Suppressor macrophage treated with lipopolysaccharide for 4 hours (primary cell): ENCODE results near the gene TWNK.

Experiments used
- DNase-seq: peaks from one replicate; pipeline ENCODE4 v3.0.0-alpha.2; 2020

TWNK gene

DNA sequence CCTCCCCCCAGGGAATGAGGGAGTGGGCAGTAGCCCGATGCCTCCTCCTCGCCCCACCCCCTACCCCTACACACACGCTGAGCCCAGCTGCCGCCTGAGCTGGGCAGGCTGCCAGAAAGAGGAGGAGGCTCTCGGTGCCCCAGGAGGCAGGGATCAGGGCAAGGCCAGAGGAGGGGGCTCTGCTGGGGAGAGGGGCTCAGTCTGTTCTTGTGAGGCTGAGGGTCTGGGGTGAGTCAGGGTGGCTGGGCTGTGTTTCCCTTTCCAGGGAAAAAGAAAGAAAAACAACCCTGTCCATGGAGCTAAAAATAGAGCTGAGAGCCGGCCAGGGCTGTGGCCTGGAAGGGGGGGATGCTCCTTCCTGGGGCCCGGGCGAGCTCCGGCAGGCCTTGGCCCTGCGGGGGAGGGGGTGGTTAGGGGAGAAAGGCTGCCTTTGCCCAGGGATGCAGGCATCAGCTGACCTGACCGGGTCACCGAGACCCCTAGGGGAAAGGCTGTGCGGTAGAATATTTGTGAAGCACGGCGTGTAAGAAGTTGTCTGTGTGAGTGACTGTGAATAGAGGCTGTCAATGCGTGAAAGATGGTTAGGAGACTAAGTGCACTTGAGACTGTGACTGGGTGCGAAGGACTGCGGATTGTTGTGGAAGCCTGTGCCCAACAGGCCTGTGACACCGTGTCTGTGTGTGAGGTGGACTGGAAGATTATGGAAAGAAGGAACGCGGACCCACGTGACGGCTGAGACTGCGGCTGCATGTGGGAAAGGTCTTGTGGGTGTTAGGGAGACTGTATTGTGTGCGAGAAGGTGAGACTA, 11.0 kb downstream of the TWNK start:
- DNase-seq, result peak; percentile 73

GRCh38 chr10:100998991-100999741, 11.8 kb downstream of the TWNK start:
- peak; percentile 84 for DNase-seq

GRCh38 chr10:100999742-101000126, 12.4 kb downstream of the TWNK start, which contains the start of gene LZTS2:
TSS of gene LZTS2 (plus strand) at chr10:100999808. CDS start at chr10:101002539, 2,731 bp downstream.
- DNase-seq, result no peak

DNA sequence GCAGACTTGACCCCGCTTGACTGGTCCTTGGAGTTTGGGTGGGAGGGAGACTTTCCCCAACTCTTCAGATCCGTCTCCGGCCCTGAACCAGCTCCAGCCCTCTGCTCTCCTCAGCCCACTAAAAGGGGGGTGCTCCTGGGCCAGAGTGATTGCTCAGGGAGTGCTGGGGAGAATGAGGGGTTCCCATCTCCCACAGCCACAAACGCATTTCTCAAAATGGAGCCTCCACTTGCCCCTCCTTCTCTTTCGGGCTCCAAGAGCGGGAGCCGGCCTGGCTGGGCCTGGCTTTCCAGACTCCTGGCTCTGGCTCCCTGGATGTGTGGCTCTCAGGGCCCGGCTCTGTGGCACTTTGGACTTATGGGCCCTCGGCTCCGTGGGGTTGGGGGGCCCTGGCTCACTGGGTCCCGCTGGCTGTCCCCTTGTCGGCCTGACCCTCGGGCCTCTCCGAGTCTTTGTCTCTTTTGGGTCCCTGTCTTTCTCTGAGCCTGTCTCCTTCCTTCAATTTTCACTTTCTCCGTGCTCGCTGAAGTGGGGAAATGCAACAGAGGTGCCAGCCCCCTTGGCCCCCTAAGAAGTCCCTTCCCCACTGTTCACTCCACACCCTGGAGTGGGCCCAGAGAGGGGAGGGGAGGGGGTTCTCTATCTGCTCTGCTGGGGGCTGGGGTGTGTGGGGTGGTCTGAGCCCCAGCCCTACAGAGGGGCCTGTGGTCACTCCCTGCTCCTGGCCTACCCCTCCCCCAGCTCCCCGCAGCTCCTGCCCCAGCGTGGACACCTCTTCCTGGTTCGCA, 13.0 kb downstream of the TWNK start:
- peak; percentile 23 for DNase-seq

DNA sequence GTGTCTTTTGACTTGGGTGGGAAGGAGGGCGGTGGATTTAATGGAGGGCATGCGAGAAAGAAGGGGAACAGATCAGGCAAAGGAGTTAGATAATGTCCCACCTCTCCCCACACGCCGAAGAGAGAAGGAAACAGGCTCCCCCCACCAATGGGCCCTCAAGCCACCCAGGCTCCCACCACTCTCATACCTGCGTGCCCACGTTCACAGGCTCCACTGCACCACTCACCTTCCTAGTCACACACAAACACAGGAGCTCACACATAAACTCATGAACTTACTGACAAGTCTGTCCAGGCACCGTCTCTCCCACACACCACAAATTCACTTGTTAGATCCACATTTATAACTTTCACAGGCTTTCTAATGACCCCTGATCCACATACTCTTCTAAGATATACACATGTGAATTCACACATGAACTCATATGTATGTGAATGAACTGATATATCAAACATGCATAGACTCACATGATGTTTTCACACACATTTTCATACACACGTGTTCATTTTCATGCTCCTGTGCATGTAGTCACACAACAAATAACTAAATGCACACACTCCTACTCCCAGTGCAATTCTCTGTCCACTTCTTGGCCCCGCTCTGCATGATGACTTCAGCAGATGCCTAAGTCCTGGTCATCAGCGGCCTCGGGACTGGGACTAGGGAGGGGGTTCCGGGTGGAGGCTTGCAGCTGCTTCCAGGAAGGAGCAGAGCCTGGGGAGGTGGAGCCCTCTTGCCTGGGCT, 13.7 kb downstream of the TWNK start:
- DNase-seq, result peak; percentile 84

DNA sequence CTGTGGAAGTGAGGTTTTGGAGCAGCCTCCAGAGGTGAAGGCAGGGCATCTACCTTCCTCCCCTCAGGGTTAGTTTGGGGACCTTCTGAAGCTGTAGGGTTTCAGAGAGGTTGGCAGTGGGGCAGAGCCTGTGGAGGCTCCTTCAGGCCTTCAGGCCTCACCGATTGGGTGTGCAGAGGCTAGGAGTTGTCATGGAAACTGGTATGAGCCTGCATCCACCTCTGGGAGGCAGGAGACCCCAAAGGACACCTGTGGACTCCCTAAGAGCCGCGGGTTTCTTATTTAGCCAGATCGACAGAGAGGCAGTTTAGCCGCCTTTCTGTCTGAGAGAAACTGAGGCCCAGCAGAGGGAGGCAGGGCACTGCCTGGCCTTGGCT, 14.3 kb downstream of the TWNK start:
- no peak for DNase-seq

DNA sequence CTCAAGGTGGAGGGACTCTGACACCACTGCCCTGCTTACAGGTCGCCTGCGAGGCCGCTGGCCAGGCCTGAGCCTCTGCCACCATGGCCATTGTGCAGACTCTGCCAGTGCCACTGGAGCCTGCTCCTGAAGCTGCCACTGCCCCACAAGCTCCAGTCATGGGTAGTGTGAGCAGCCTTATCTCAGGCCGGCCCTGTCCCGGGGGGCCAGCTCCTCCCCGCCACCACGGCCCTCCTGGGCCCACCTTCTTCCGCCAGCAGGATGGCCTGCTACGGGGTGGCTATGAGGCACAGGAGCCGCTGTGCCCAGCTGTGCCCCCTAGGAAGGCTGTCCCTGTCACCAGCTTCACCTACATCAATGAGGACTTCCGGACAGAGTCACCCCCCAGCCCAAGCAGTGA, 15.1 kb downstream of the TWNK start:
- DNase-seq, result no peak

DNA sequence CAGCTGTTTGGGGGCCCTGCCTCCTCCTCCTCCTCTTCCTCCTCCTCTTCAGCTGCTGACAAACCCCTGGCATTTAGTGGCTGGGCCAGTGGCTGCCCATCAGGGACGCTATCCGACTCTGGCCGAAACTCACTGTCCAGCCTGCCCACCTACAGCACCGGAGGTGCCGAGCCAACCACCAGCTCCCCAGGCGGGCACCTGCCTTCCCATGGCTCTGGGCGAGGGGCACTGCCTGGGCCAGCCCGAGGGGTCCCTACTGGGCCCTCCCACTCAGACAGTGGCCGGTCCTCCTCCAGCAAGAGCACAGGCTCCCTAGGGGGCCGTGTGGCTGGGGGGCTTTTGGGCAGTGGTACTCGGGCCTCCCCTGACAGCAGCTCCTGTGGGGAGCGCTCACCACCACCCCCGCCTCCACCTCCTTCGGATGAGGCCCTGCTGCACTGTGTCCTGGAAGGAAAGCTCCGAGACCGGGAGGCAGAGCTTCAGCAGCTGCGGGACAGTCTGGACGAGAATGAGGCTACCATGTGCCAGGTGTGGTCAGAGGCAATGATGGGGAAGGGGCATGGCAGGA, 16.4 kb downstream of the TWNK start:
- no peak for DNase-seq

DNA sequence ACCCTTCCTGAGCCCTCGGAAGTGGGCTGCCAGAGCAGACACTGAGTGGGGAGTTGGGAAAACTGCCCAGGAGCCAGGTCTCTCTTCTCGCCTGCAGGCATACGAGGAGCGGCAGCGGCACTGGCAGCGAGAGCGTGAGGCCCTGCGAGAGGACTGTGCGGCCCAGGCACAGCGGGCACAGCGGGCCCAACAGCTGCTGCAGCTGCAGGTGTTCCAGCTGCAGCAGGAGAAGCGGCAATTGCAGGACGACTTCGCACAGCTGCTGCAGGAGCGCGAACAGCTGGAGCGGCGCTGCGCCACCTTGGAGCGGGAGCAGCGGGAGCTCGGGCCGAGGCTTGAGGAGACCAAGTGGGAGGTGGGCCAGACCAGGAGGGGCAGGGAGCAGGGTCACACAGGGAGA, 18.0 kb downstream of the TWNK start:
- no peak for DNase-seq

DNA sequence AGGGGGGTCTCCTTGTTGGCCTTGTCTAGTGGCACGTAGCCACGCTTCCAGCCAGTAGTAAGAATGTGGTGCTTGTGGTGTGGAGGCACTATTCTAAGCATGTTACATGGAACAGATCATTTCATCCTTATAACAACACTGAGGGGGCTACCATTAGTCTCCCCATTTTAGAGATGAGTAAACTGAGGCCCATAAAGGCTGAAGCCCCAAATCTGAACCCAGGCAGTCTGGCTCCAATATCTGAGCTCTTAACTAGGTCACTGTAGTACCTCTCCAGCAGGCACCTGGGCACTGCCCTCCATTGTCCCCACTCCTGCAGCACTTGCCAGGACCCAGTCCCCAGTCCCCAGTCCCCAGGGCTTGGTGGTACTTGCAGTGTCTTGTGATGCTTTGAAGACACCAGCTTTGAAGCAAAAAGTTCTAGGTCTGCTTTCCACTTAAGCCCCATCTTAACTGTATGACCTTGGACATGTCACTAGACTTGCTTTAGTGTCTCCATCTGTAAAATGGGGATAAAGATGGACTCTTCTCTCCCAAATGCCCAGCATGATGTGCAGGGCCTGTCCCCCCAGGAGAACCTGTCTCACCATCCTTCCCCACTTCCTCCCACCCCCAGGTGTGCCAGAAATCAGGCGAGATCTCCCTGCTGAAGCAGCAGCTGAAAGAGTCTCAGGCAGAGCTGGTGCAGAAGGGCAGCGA, 18.7 kb downstream of the TWNK start:
- no peak for DNase-seq

DNA sequence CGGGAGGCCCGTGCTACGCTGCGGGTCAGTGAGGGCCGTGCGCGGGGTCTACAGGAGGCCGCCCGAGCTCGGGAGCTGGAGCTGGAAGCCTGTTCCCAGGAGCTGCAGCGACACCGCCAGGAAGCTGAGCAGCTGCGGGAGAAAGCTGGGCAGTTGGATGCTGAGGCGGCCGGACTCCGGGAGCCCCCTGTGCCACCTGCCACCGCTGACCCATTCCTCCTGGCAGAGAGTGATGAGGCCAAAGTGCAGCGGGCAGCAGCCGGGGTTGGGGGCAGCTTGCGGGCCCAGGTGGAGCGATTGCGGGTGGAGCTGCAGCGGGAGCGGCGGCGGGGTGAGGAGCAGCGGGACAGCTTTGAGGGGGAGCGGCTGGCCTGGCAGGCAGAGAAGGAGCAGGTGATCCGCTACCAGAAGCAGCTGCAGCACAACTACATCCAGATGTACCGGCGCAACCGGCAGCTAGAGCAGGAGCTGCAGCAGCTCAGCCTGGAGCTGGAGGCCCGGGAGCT, 19.3 kb downstream of the TWNK start:
- DNase-seq, result no peak

GRCh38 chr10:101007099-101007711, 19.9 kb downstream of the TWNK start:
- DNase-seq, result no peak

DNA sequence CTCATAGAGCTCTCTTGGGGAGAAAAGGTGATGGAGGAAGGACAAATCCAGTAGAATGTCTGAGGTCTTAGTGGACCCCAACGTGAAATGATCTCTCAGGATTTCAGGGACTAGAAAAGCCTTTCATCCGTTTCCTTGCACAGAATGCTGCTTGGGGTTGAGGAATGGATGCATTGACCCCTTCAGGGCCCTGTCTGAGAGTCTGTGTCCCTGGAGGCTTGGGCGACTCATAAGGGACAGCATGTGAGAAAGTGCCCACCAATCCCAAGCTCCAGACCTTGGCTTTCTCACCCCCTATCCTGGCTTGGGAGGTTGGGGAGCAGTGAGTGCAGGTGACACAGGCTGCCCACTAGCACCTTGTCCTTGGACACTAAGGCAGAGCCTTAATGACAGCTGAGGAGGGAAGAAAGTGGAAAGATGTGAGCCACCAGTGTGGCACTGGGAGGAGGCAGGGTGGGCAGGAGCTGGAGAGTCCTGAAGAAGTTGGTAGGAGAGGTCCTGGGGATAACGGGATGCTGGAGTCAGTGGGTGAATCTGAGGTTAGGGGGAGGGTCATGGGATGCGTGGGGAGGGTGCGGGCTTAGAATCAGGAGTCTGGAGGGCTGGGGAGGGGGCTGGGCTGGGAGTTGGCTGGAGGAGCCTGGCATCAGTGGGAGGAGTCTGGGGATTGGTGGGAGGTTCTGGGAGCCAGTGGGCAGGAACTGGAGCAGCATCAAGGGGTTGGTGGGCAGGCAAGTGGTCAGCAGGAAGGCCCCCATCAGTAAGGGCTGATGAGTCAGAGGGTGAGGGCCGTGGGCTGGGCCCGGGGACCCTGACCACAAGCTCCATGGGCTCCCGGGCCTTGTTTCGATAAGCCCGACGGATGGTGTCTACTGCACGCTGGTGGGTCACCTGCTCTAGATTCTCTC, 20.8 kb downstream of the TWNK start:
- DNase-seq, result no peak

- no peak for DNase-seq
Observed at GRCh38 chr10:101008823-101009423, 21.6 kb downstream of the TWNK start.

GRCh38 chr10:101010329-101010728, 23.0 kb downstream of the TWNK start:
- DNase-seq, result no peak

DNA sequence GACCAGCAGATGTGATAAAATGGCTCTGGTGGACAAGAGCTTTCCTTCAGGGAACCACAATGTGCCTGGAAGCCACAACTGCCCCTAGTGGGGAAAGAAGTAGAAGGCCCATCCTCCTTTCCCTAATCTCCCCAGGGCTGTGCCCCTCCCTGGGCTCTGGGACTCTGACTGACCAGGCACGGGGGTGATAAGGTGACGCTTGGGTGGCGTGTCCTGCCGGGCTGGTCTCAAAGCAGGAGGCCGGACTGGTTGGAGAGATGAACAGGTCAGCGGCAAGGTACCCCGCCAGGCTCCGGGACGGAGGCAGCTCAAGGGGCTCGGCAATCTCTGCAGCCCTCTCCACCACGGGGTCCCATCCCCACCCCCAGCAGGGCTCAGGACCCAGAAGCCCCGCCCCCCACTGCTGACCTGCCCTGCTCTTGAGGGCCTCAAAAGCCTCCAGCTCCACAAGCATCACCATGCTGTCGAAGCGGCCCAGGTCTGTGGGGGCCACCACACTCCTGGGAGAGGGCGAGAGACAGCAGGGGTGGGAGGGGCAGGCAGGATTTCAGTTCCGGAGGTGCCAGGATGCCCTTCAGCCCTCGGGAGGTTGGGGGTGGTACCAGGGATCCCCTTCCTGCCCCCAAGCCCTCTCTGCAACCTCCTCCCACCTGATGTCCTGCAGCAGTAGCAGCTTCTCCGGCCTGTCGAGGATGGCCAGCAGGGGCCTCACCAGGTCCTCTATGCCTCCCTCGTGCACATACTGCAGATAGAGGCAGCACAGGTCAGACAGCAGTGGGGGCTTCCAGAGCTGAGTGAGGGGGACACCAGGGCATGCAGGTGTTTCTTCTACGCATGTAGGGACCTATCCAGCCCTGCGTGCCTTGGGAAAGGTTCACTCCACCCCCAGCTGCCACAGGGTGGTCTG, 24.4 kb downstream of the TWNK start:
- no peak for DNase-seq

DNA sequence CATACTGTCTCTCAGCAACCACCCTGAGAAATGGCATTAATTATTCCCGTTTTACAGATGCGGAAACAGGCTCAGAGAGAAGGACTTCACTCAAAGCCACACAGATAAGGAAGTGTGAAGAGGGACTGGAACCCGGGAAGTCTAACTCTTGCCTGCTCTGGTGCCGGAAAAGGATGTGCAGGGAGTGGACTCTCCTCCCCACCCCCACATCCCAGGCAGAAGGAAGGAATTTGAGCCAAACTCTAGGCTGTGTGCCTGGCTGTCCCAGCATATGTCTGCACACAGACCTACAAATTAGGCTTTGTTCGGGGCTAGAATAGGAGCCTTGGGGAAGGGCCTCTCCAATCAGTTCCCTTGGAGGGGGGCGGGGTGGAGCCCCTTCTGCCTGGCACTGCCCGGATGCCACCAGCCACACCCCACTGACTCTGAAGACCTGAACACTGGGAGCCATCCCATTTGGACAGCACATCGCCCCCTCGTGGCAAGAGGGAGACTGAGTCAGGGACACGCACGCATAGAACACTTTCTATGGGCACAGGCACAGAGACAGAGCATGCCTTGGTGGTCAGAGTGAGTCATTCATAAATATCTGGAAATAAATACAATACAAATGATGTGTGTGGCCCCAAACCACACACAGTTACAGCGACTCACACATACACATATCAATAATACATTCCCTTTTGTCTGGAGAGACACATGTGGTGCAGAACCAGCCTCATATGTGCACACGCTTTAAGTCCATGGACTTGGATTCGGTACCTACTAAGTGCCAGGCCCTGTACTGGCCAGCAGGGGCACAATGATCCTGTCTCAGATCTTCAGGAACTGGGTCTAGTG, 25.4 kb downstream of the TWNK start:
- peak; percentile 88 for DNase-seq
